Gastroesophageal sphincter (tissue), 4 donors: ENCODE measurements around the gene MAS1L. TPM values are rescaled to one million over a fixed set of nuclear protein-coding genes. Genes with fewer than 3 reads are reported as not detected.

Source experiments
- ATAC-seq: fragments of 150-250 bp; one replicate; pipeline ENCODE4 v1.9.1; 2016; ENCODE audit warnings: mild to moderate bottlenecking, moderate library complexity
- H3K27ac ChIP-seq, 4 donors: fragments of 200-600 bp; sonication (generic) in 3 of 4; 1 replicate in 3 of 4; 2 replicates in 1 of 4; pipeline ENCODE4 v1.5.1; 2016 to 2019
- H3K27me3 ChIP-seq: fragments of 200-600 bp; sonication (generic); one replicate; pipeline ENCODE4 v1.5.1; 2019
- H3K36me3 ChIP-seq, 2 donors: fragments of 200-600 bp; sonication (generic); one replicate each; pipeline ENCODE4 v1.5.1; 2019; ENCODE audit warnings: control low read depth in 1 of 2
- H3K4me1 ChIP-seq, 3 donors: fragments of 200-600 bp; sonication (generic); 1 replicate in 2 of 3; 2 replicates in 1 of 3; pipeline ENCODE4 v1.5.1; 2016 to 2019; ENCODE audit warnings: control low read depth in 2 of 3
- H3K4me3 ChIP-seq, 2 donors: fragments of 200-600 bp; sonication (generic); one replicate each; pipeline ENCODE4 v1.5.1; 2019; ENCODE audit warnings: mild to moderate bottlenecking in 1 of 2, moderate library complexity in 1 of 2
- H3K9me3 ChIP-seq, 3 donors: fragments of 200-600 bp; sonication (generic); one replicate each; pipeline ENCODE4 v1.5.1; 2017 to 2019; ENCODE audit warnings: control low read depth in 2 of 3
- EP300 ChIP-seq: sonication (generic); formaldehyde crosslinking; IDR thresholded peaks from one replicate; pipeline ENCODE4 v1.6.1; 2017; ENCODE audit warnings: antibody characterized with exemption, mild to moderate bottlenecking
- POLR2A ChIP-seq, 2 donors: fragments of 450-650 bp; IDR thresholded peaks; one replicate each; pipeline ENCODE4 v1.6.1; 2017; ENCODE audit warnings: antibody characterized with exemption in 2 of 2, mild to moderate bottlenecking in 2 of 2, moderate library complexity in 1 of 2
- POLR2AphosphoS5 ChIP-seq: sonication (generic); formaldehyde crosslinking; IDR thresholded peaks from one replicate; pipeline ENCODE4 v1.6.1; 2017; ENCODE audit warnings: antibody characterized with exemption
- WGBS, 2 donors: methylation state at CpG; one replicate each; pipeline ENCODE4 v1.1.5; 2018; ENCODE audit warnings: low coverage in 1 of 2; 5-methylcytosine and 5-hydroxymethylcytosine counted together
- total RNA-seq, 4 donors: library from RNA; depleted of rRNA; stranded (reverse); fragments of >200 nt; gene quantifications; one replicate each; pipeline ENCODE4 v1.1.0, GENCODE V29; 2016
- TF ChIP-seq, protein P1 (sequence below), 4 experiments: fragments of 200-600 bp in 2 of 4; fragments of 450-650 bp in 2 of 4; sonication (generic) in 1 of 4; IDR thresholded peaks; one replicate each; pipeline ENCODE4 v1.5.1; 2017 to 2019; ENCODE audit warnings: antibody characterized with exemption in 4 of 4, mild to moderate bottlenecking in 2 of 4, moderate library complexity in 2 of 4

The MAS1L gene
- total RNA-seq, 4 donors from 2014 or later, result not detected

DNA sequence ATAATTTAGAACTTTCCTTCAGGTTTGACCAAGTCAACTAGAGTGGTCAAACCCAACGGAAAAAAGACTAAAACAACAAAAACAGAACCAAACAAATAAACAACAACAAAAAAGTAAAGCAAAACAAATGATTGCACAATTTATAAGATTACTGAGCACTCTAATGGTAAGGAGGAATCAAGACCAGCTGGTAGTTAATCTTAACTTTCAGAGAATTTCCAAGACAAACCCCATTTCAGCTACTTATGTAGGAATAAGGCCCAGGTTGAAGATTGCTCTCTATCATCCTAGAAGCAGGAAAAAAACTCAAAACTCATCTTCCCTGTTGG, 37.5 kb upstream of the MAS1L start:
- Histone ChIP-seq H3K4me3 (no peak overlapping the region), H3K9me3 (no peaks in the 10 kb centered on the region), H3K27ac (no peak overlapping the region), H3K27me3 (no peaks in the 10 kb centered on the region), H3K36me3 (no peaks in the 10 kb centered on the region), H3K4me1 (no peaks in the 10 kb centered on the region)
- WGBS, 2 donors, result 13% methylated on average over 1 of the region's 1 CpG; no CpG with 5 or more reads in 1 of the 2 donors
- no peak for ATAC-seq
- TF ChIP-seq POLR2AphosphoS5 (no peak), EP300 (no peak), POLR2A (IDR thresholded peaks at IDR 0.05) (no peak)
- TF ChIP-seq, protein P1, sequence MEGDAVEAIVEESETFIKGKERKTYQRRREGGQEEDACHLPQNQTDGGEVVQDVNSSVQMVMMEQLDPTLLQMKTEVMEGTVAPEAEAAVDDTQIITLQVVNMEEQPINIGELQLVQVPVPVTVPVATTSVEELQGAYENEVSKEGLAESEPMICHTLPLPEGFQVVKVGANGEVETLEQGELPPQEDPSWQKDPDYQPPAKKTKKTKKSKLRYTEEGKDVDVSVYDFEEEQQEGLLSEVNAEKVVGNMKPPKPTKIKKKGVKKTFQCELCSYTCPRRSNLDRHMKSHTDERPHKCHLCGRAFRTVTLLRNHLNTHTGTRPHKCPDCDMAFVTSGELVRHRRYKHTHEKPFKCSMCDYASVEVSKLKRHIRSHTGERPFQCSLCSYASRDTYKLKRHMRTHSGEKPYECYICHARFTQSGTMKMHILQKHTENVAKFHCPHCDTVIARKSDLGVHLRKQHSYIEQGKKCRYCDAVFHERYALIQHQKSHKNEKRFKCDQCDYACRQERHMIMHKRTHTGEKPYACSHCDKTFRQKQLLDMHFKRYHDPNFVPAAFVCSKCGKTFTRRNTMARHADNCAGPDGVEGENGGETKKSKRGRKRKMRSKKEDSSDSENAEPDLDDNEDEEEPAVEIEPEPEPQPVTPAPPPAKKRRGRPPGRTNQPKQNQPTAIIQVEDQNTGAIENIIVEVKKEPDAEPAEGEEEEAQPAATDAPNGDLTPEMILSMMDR (IDR thresholded peaks at IDR 0.05), result no peak

DNA sequence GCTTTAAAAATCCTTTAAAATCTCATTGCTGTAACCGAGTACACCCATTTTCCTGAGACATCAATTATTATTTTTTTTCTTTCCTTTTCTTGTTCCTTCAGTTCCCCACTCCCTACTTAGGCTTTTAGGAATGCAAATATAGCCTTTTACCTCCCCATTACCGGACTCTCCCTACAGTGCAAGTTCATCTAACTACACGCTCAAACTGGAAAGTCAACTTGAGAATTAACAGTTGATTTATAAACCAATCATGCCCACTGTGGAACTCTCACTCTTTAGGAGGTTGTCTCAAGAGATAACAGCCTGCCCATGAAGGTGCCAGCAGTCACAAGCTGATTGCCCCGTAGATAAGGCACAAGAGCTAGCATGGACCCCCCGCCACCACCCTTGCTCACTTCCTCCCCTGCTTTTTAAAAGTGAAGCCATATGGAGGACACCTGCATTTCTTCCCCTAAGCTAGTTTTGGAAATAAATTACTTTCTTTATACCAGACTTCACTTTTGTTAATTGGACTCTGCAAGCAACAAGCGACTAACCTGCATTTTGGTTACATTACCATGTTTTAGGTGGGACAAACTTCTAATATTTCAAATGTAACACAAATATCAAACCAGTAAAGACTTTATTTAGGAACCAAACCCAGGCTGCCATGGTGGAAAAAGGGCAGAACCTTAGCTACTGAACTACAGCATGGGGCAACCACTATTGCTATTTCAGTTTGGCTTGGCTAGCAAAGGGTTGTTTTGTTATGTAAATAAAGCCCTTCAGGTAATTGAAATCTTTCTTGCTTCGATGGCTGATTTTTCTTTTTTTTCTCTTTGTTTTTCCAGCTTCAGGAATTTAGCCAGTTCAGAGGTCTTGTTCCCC, 36.9 kb upstream of the MAS1L start:
- Histone ChIP-seq H3K4me1 (no peaks in the 10 kb centered on the region), H3K4me3 (no peak overlapping the region), H3K9me3 (no peaks in the 10 kb centered on the region), H3K27me3 (no peaks in the 10 kb centered on the region), H3K36me3 (no peaks in the 10 kb centered on the region), H3K27ac (no peak overlapping the region)
- no peak for ATAC-seq
- TF ChIP-seq POLR2A (IDR thresholded peaks at IDR 0.05), result no peak
- no peak for TF ChIP-seq POLR2AphosphoS5
- TF ChIP-seq EP300, result no peak
- 74 to 81% methylated on average over 7 of the region's 7 CpGs for WGBS, 2 donors

DNA sequence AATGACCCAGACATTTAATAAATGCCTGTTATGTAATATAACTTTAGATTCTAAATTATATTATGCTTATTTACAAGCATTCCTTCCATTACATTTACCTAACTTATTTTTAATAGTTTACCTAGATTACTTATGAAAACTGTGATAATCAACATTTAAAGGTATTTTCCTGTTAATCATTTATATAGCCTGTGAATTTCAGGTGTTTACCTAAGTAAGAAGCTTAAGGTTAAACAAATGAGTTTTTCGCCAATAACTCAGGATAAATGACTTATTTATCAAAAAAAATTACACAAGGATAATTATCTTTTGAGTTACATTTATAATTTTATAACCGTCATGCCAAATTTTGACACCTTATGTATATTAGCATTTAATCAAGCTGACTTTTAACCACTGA, 36.3 kb upstream of the MAS1L start:
- WGBS, 2 donors, result 85 to 92% methylated on average over 2 of the region's 2 CpGs
- Histone ChIP-seq H3K36me3 (no peaks in the 10 kb centered on the region), H3K4me1 (no peaks in the 10 kb centered on the region), H3K4me3 (no peak overlapping the region), H3K27me3 (no peaks in the 10 kb centered on the region), H3K9me3 (no peaks in the 10 kb centered on the region), H3K27ac (no peak overlapping the region)
- TF ChIP-seq EP300, result no peak
- TF ChIP-seq, protein P1 (IDR thresholded peaks at IDR 0.05), result no peak
- TF ChIP-seq POLR2AphosphoS5, result no peak
- no peak for TF ChIP-seq POLR2A (IDR thresholded peaks at IDR 0.05)
- ATAC-seq, result no peak

DNA sequence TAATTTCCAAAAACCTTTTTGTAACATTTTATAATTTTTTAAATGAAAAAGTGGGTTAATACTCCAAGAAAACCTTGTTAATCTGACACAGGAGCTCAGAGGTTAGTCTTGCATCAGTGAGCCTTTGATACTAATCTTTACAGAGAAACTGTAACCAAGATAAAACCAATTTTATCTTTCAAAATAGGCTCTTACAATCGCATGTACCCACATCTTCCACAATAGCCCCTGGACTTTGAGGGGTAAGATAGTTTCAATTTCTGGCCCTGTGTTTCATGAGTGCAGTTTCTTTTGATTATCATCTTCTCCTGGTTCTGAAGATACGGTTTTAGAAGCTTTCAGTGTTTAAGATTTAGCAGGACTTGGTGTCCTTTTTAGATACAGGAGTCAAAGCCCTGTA, 34.5 kb upstream of the MAS1L start:
- 78 to 86% methylated on average over 2 of the region's 2 CpGs for WGBS, 2 donors
- TF ChIP-seq, protein P1 (IDR thresholded peaks at IDR 0.05), result no peak
- TF ChIP-seq POLR2AphosphoS5 (no peak), POLR2A (IDR thresholded peaks at IDR 0.05) (no peak), EP300 (no peak)
- ATAC-seq, result no peak
- Histone ChIP-seq H3K4me1 (no peaks in the 10 kb centered on the region), H3K27ac (no peak overlapping the region), H3K9me3 (no peaks in the 10 kb centered on the region), H3K27me3 (no peaks in the 10 kb centered on the region), H3K4me3 (no peak overlapping the region), H3K36me3 (no peaks in the 10 kb centered on the region)

DNA sequence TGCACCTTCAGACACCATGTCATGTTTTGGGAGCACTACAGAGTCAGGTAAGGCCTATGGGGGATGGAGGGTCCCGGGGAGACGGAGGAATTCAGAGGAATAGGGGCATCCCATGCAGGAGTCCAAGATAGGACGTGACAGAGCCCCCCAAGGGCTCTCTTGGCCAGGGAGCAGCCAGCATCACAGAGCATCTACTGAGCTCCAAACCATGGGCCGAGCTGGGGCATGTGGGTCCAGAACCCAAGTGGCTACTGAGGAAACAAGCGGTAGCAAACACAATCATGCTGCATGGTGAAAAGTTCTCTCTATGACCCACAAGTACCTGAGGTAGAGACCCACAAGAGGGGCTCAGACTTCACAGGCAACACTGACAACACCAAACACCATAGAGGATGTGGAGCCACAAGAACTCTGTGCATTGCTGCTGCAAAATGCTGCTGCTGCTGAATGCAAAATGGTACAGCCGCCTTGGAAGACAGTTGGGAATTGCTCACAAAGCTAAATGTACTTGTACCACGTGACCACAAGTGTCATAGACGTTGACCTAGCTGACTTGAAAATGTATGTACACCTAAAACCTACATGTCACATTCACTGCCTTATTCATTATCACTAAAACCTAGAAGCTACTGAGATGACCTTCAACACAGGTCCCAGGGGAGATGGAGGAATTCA, 33.4 kb upstream of the MAS1L start:
- no peak overlapping the region for H3K27ac ChIP-seq
- H3K4me1 ChIP-seq, result no peaks in the 10 kb centered on the region
- no peaks in the 10 kb centered on the region for H3K9me3 ChIP-seq
- 52 to 61% methylated on average over 4 to 5 of the region's 8 CpGs for WGBS, 2 donors
- no peak overlapping the region for H3K4me3 ChIP-seq
- no peak for ATAC-seq
- TF ChIP-seq, protein P1 (IDR thresholded peaks at IDR 0.05), result no peak
- H3K36me3 ChIP-seq, result no peaks in the 10 kb centered on the region
- H3K27me3 ChIP-seq, result no peaks in the 10 kb centered on the region
